WTC11 (cell line): ENCODE data around the gene TOX4. TPM values are rescaled to one million over a fixed set of nuclear protein-coding genes. Genes with fewer than 3 reads are reported as not detected.

Source experiments
- ATAC-seq: fragments of 200-7000 bp; cut with Tn5 transposase; 2 replicates; pipeline ENCODE4 v1.10.0; 2021; ENCODE audit warnings: mild to moderate bottlenecking, moderate library complexity
- CTCF ChIA-PET: fragments of 300-600 bp; sonication (Branson Sonifier 250); formaldehyde crosslinking; loops from one replicate; lab custom pipeline; 2021; ENCODE audit warnings: antibody characterized with exemption; lab: Charles Lee
- POLR2A ChIA-PET: fragments of 350-600 bp; sonication (Branson Sonifier 250); formaldehyde crosslinking; loops from one replicate; lab custom pipeline; 2021; ENCODE audit warnings: antibody characterized with exemption; lab: Charles Lee
- DNase-seq: peaks from one replicate; pipeline ENCODE4 v3.0.0; 2021; ENCODE audit warnings: low spot score
- H3K27ac Mint-ChIP-seq: 2 replicates; pipeline ENCODE4 v1.8.0; 2021; ENCODE audit warnings: mixed read lengths
- H3K27me3 Mint-ChIP-seq: 2 replicates; pipeline ENCODE4 v1.8.0; 2021; ENCODE audit warnings: low read depth, mild to moderate bottlenecking, moderate library complexity, mixed read lengths
- H3K36me3 Mint-ChIP-seq: 2 replicates; pipeline ENCODE4 v1.8.0; 2021; ENCODE audit warnings: mixed read lengths
- H3K4me1 Mint-ChIP-seq: 2 replicates; pipeline ENCODE4 v1.8.0; 2022; ENCODE audit warnings: mixed read lengths
- H3K4me3 Mint-ChIP-seq: 2 replicates; pipeline ENCODE4 v1.8.0; 2021; ENCODE audit warnings: mild to moderate bottlenecking, moderate library complexity, mixed read lengths
- H3K9me3 Mint-ChIP-seq: 2 replicates; pipeline ENCODE4 v1.8.0; 2021; ENCODE audit warnings: mixed read lengths
- ATF3 ChIP-seq: sonication (generic); formaldehyde crosslinking; conservative IDR thresholded peaks from 2 replicates; pipeline ENCODE4 v1.8.1; 2022; ENCODE audit warnings: mild to moderate bottlenecking, missing genetic modification reagents
- CTCF ChIP-seq: fragments of 200-600 bp; IDR thresholded peaks from 2 replicates; pipeline ENCODE4 v1.8.0; 2022; ENCODE audit warnings: antibody characterized with exemption
- E2F5 ChIP-seq: sonication (generic); formaldehyde crosslinking; IDR thresholded peaks from 2 replicates; pipeline ENCODE4 v1.8.1; 2022; ENCODE audit warnings: mild to moderate bottlenecking, moderate library complexity, missing genetic modification reagents
- ELF4 ChIP-seq: sonication (generic); formaldehyde crosslinking; IDR thresholded peaks from 2 replicates; pipeline ENCODE4 v1.8.1; 2022; ENCODE audit warnings: low read depth, mild to moderate bottlenecking, moderate library complexity, missing genetic modification reagents
- ESRRA ChIP-seq: sonication (generic); formaldehyde crosslinking; IDR thresholded peaks from 2 replicates; pipeline ENCODE4 v1.8.1; 2022; ENCODE audit warnings: mild to moderate bottlenecking, missing genetic modification reagents, borderline replicate concordance
- FOXK1 ChIP-seq: sonication (generic); formaldehyde crosslinking; IDR thresholded peaks from 2 replicates; pipeline ENCODE4 v1.8.0; 2022; ENCODE audit warnings: mild to moderate bottlenecking, moderate library complexity, missing genetic modification reagents
- GABPB1 ChIP-seq: sonication (generic); formaldehyde crosslinking; IDR thresholded peaks from 2 replicates; pipeline ENCODE4 v1.8.1; 2023; ENCODE audit warnings: mild to moderate bottlenecking, missing genetic modification reagents
- GRHL2 ChIP-seq: fragments of 250-450 bp; sonication (Bioruptor Pico); IDR thresholded peaks from 2 replicates; pipeline ENCODE4 v1.8.0; 2022; ENCODE audit warnings: mild to moderate bottlenecking, moderate library complexity; ENCODE audit not compliant: insufficient replicate concordance, severe bottlenecking
- HMGXB4 ChIP-seq: sonication (generic); formaldehyde crosslinking; IDR thresholded peaks from 2 replicates; pipeline ENCODE4 v1.8.1; 2023; ENCODE audit warnings: mild to moderate bottlenecking, moderate library complexity, missing genetic modification reagents
- JUN ChIP-seq: sonication (generic); formaldehyde crosslinking; IDR thresholded peaks from 2 replicates; pipeline ENCODE4 v1.8.0; 2023; ENCODE audit warnings: mild to moderate bottlenecking, missing genetic modification reagents
- NR1H2 ChIP-seq: sonication (generic); formaldehyde crosslinking; IDR thresholded peaks from 2 replicates; pipeline ENCODE4 v1.9.0; 2021; ENCODE audit warnings: mild to moderate bottlenecking, moderate library complexity, missing genetic modification reagents
- OVOL2 ChIP-seq: fragments of 250-450 bp; sonication (Bioruptor Pico); IDR thresholded peaks from 2 replicates; pipeline ENCODE4 v1.9.0; 2021; ENCODE audit warnings: mild to moderate bottlenecking, borderline replicate concordance
- PRRX2 ChIP-seq: fragments of 250-450 bp; sonication (Bioruptor Pico); IDR thresholded peaks from 2 replicates; pipeline ENCODE4 v1.8.0; 2021; ENCODE audit warnings: mild to moderate bottlenecking
- USF2 ChIP-seq: sonication (generic); formaldehyde crosslinking; IDR thresholded peaks from 2 replicates; pipeline ENCODE4 v1.8.1; 2023; ENCODE audit warnings: mild to moderate bottlenecking, missing genetic modification reagents, moderate library complexity
- ZNF219 ChIP-seq: sonication (generic); formaldehyde crosslinking; IDR thresholded peaks from 2 replicates; pipeline ENCODE4 v1.8.0; 2023; ENCODE audit warnings: missing genetic modification reagents, mild to moderate bottlenecking, borderline replicate concordance
- ZNF232 ChIP-seq: sonication (generic); formaldehyde crosslinking; IDR thresholded peaks from 2 replicates; pipeline ENCODE4 v1.8.0; 2022; ENCODE audit warnings: mild to moderate bottlenecking, missing genetic modification reagents
- ZNF263 ChIP-seq: sonication (generic); formaldehyde crosslinking; IDR thresholded peaks from 2 replicates; pipeline ENCODE4 v1.8.1; 2022; ENCODE audit warnings: low read depth, mild to moderate bottlenecking, moderate library complexity, missing genetic modification reagents
- ZNF423 ChIP-seq: fragments of 250-450 bp; sonication (Bioruptor Pico); IDR thresholded peaks from 2 replicates; pipeline ENCODE4 v2.1.2; 2022; ENCODE audit warnings: mild to moderate bottlenecking, moderate library complexity
- ZNF671 ChIP-seq: fragments of 250-450 bp; sonication (Bioruptor Pico); IDR thresholded peaks from 2 replicates; pipeline ENCODE4 v1.8.0; 2021; ENCODE audit warnings: mild to moderate bottlenecking
- ZSCAN18 ChIP-seq: fragments of 250-450 bp; sonication (Bioruptor Pico); IDR thresholded peaks from 2 replicates; pipeline ENCODE4 v2.1.2; 2022; ENCODE audit warnings: mild to moderate bottlenecking, moderate library complexity
- total RNA-seq: library from RNA; stranded (reverse); gene quantifications from 3 replicates; pipeline ENCODE4 v1.2.3, GENCODE V29; 2021

TOX4 gene
- total RNA-seq, 1 experiment from 2014 or later, result 49.1 TPM

GRCh38 chr14:21536418-21537089 lies 59.6 kb downstream of the TOX4 start:
- no peaks in the 10 kb centered on the region for H3K27me3 Mint-ChIP-seq
- peaks cover 51% of the 10 kb centered on the region for H3K4me1 Mint-ChIP-seq
- ChIA-PET POLR2A (interaction anchor here (1.0 to 4.2 kb wide), 3 partner anchors 10 to 25 kb away, joined by 5 to 76 read pairs (median 10); partner anchors contain the start of genes METTL3 and SALL2), CTCF (interaction anchor here (0.6 to 4.4 kb wide), 4 partner anchors 10 to 38 kb away, joined by 3 to 32 read pairs (median 4); partner anchors contain the start of gene SALL2)
- ATAC-seq, result peak; percentile 35
- H3K4me3 Mint-ChIP-seq, result peak overlapping the region; percentile 90
- TF ChIP-seq FOXK1, result no peak
- no peak for TF ChIP-seq ZNF423 (CRISPR knock-in tag)
- TF ChIP-seq ZNF263, result no peak
- TF ChIP-seq E2F5 (CRISPR knock-in tag), result no peak
- no peak for TF ChIP-seq GABPB1
- no peak for TF ChIP-seq ELF4 (CRISPR knock-in tag)
- TF ChIP-seq ESRRA (CRISPR knock-in tag), result no peak
- no peak for TF ChIP-seq ZNF232 (CRISPR knock-in tag)
- no peak for TF ChIP-seq HMGXB4
- TF ChIP-seq NR1H2, result no peak
- TF ChIP-seq PRRX2 (CRISPR knock-in tag), result no peak
- TF ChIP-seq CTCF, result no peak
- no peak for TF ChIP-seq GRHL2 (CRISPR knock-in tag)
- no peak for TF ChIP-seq OVOL2 (CRISPR knock-in tag)
- TF ChIP-seq JUN, result no peak
- no peak for TF ChIP-seq ZSCAN18 (CRISPR knock-in tag)
- no peak for TF ChIP-seq ATF3
- no peak for TF ChIP-seq ZNF671 (CRISPR knock-in tag)
- TF ChIP-seq USF2 (CRISPR knock-in tag), result no peak
- no peak for TF ChIP-seq ZNF219 (CRISPR knock-in tag)
- H3K36me3 Mint-ChIP-seq, result peaks cover 9% of the 10 kb centered on the region
- H3K9me3 Mint-ChIP-seq, result no peaks in the 10 kb centered on the region
- DNase-seq, result peak; percentile 66
- peak overlapping the region; percentile 100 for H3K27ac Mint-ChIP-seq
